ENCODE measurements around the gene WNT4. TPM values are rescaled to one million over a fixed set of nuclear protein-coding genes. Genes with fewer than 3 reads are reported as not detected.

The WNT4 gene
- total and polyA plus RNA-seq, 8 donors = 0.69 to 17.6 (median 4.0) TPM

DNA sequence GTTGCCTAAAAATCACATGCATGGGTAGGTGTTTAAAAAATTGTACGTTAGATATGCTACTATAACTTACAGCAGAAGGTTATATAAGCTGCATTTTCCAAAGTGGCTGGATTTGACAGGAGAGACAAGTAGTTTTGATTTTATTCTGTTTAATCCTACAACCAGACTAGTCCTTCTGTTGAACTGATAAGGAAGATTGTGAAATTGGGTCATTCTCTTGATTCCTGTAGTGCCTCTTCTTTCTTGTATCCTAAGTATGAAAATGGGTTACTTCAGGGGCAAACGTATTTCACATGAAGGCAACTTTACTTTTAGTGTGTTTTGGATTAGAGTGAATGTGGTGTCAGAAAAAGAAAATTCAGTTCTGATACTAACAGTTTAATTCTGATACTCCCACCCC lies 71.4 kb downstream of the WNT4 start:
- intact Hi-C loops (cut with DNase I) = no loop called here

More for the DNA sequence above, 71.4 kb downstream of the WNT4 start:
- ATAC-seq (no peak), DNase-seq (no peak), FAIRE-seq (no peak)
- TF ChIP-seq, protein P1, sequence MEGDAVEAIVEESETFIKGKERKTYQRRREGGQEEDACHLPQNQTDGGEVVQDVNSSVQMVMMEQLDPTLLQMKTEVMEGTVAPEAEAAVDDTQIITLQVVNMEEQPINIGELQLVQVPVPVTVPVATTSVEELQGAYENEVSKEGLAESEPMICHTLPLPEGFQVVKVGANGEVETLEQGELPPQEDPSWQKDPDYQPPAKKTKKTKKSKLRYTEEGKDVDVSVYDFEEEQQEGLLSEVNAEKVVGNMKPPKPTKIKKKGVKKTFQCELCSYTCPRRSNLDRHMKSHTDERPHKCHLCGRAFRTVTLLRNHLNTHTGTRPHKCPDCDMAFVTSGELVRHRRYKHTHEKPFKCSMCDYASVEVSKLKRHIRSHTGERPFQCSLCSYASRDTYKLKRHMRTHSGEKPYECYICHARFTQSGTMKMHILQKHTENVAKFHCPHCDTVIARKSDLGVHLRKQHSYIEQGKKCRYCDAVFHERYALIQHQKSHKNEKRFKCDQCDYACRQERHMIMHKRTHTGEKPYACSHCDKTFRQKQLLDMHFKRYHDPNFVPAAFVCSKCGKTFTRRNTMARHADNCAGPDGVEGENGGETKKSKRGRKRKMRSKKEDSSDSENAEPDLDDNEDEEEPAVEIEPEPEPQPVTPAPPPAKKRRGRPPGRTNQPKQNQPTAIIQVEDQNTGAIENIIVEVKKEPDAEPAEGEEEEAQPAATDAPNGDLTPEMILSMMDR (IDR thresholded peaks at IDR 0.05) = no peak
- no peaks in the 10 kb centered on the region for H3K27me3 ChIP-seq
- no peak overlapping the region for H3K27ac ChIP-seq
- H3K9me3 ChIP-seq = no peaks in the 10 kb centered on the region
- H3K36me3 ChIP-seq = no peaks in the 10 kb centered on the region
- 65 to 74% methylated on average over 2 of the region's 2 CpGs for WGBS, 2 donors
- no peak overlapping the region for H3K4me3 ChIP-seq
- H3K4me1 ChIP-seq = peaks cover 28 to 70% (median 52%) of the 10 kb centered on the region in 3 donors

Other genes with a start within 250 kb of the WNT4 start
- 100 to 1,000 TPM in 2 of 6 donors, 10 to 100 TPM in 4; 50.4 to 164 (median 63.9) TPM for gene HSPG2, start 205.8 kb downstream of the WNT4 start, total RNA-seq
- gene HSPG2, start 205.8 kb downstream of the WNT4 start, polyA plus RNA-seq = 100 to 1,000 TPM in 1 of 2 donors, 10 to 100 TPM in 1; 53.9 to 123 TPM
- gene CELA3B, start 166.1 kb downstream of the WNT4 start, total RNA-seq = over 10,000 TPM in 4 of 6 donors, 1,000 to 10,000 TPM in 2; 2,923 to 21,242 (median 14,470) TPM
- over 10,000 TPM in 1 of 2 donors, 1,000 to 10,000 TPM in 1; 6,851 to 15,141 TPM for gene CELA3B, start 166.1 kb downstream of the WNT4 start, polyA plus RNA-seq
- gene CELA3A, start 141.4 kb downstream of the WNT4 start, total RNA-seq = over 10,000 TPM; 17,183 to 55,024 (median 35,269) TPM
- gene CELA3A, start 141.4 kb downstream of the WNT4 start, polyA plus RNA-seq = over 10,000 TPM; 21,682 to 31,636 TPM
- 100 to 1,000 TPM in 2 of 6 donors, 10 to 100 TPM in 4; 43.0 to 128 (median 63.4) TPM for gene CDC42, start 90.4 kb downstream of the WNT4 start, total RNA-seq
- 10 to 100 TPM; 36.6 to 80.5 TPM for gene CDC42, start 90.4 kb downstream of the WNT4 start, polyA plus RNA-seq